Lower leg skin (tissue), 4 donors: ENCODE data around the gene CDKN2B-AS1. TPM values are rescaled to one million over a fixed set of nuclear protein-coding genes. Genes with fewer than 3 reads are reported as not detected.

Experiments used
- DNase-seq, 2 donors: peaks; one replicate each; pipeline ENCODE4 v3.0.0-alpha.2; 2019; ENCODE audit warnings: low spot score in 2 of 2
- H3K4me3 ChIP-seq: fragments of 200-600 bp; sonication (generic); 2 replicates; pipeline ENCODE4 v1.5.1; 2017; ENCODE audit warnings: mild to moderate bottlenecking, low read depth; ENCODE audit not compliant: poor library complexity, severe bottlenecking
- CTCF ChIP-seq, 3 donors: fragments of 450-650 bp; IDR thresholded peaks; one replicate each; pipeline ENCODE4 v1.5.1; 2016; ENCODE audit warnings: antibody characterized with exemption in 3 of 3, mild to moderate bottlenecking in 3 of 3, moderate library complexity in 2 of 3
- POLR2A ChIP-seq, 2 donors: fragments of 450-650 bp; IDR thresholded peaks; one replicate each; pipeline ENCODE4 v1.6.1; 2016 to 2017; ENCODE audit warnings: antibody characterized with exemption in 2 of 2, mild to moderate bottlenecking in 1 of 2, moderate library complexity in 1 of 2
- WGBS, 2 donors: methylation state at CpG; one replicate each; pipeline ENCODE4 v1.1.5; 2018; 5-methylcytosine and 5-hydroxymethylcytosine counted together
- intact Hi-C: fragments of 100-400 bp; cut with DNase I; formaldehyde crosslinking; loops from one replicate; pipeline ENCODE4 v1.15.0; 2023; ENCODE audit warnings: low total_unique reads
- total RNA-seq, 4 donors: library from RNA; depleted of rRNA; stranded (reverse); fragments of >200 nt; gene quantifications; one replicate each; pipeline ENCODE4 v1.1.0, GENCODE V29; 2016

CDKN2B-AS1 gene
- total RNA-seq, 4 donors from 2014 or later: 0.49 TPM; not detected in 3

- intact Hi-C loops: no loop called here
- no peak for TF ChIP-seq CTCF (IDR thresholded peaks at IDR 0.05)
- no peak for TF ChIP-seq POLR2A (IDR thresholded peaks at IDR 0.05)
- no peak overlapping the region for H3K4me3 ChIP-seq
- 69 to 72% methylated on average over 3 of the region's 3 CpGs for WGBS, 2 donors
- DNase-seq: no peak
Measured at GRCh38 chr9:22098643-22099332, 104.2 kb downstream of the CDKN2B-AS1 start.

- 74 to 87% methylated on average over 2 of the region's 2 CpGs for WGBS, 2 donors
- no peak for TF ChIP-seq CTCF (IDR thresholded peaks at IDR 0.05)
- no peak for TF ChIP-seq POLR2A (IDR thresholded peaks at IDR 0.05)
- no peak for DNase-seq
- intact Hi-C loops: no loop called here
- no peak overlapping the region for H3K4me3 ChIP-seq
Measured at GRCh38 chr9:22100626-22101025, 106.0 kb downstream of the CDKN2B-AS1 start.

- H3K4me3 ChIP-seq: no peak overlapping the region
- WGBS, 2 donors: 90 to 92% methylated on average over 4 of the region's 4 CpGs
- TF ChIP-seq POLR2A (IDR thresholded peaks at IDR 0.05) (no peak), CTCF (IDR thresholded peaks at IDR 0.05) (no peak)
- intact Hi-C loops: no loop called here
- DNase-seq: no peak
Measured at GRCh38 chr9:22102146-22103053, 107.8 kb downstream of the CDKN2B-AS1 start.

- intact Hi-C loops: no loop called here
- WGBS, 2 donors: 63 to 64% methylated on average over 4 of the region's 4 CpGs
- H3K4me3 ChIP-seq: no peak overlapping the region
- no peak for TF ChIP-seq POLR2A (IDR thresholded peaks at IDR 0.05)
- TF ChIP-seq CTCF (IDR thresholded peaks at IDR 0.05): no peak
- DNase-seq: no peak
Measured at GRCh38 chr9:22103685-22104575, 109.3 kb downstream of the CDKN2B-AS1 start.

- no peak for DNase-seq
- H3K4me3 ChIP-seq: no peak overlapping the region
- WGBS, 2 donors: 93% methylated on average over 4 of the region's 4 CpGs
- intact Hi-C loops: no loop called here
- TF ChIP-seq POLR2A (IDR thresholded peaks at IDR 0.05) (no peak), CTCF (IDR thresholded peaks at IDR 0.05) (no peak)
Measured at GRCh38 chr9:22105005-22105722, 110.6 kb downstream of the CDKN2B-AS1 start.
